SU-DHL-6 (cell line): ENCODE measurements around the gene RANGRF.

Experiments
- H2AFZ ChIP-seq: fragments of 200-600 bp; sonication (generic); 2 replicates; pipeline ENCODE4 v1.6.1; 2014; ENCODE audit warnings: low read depth, mild to moderate bottlenecking, moderate library complexity, mixed read lengths, antibody characterized with exemption, low read length; ENCODE audit not compliant: severe bottlenecking
- H3F3A ChIP-seq: fragments of 200-600 bp; shearing (Covaris generic); 2 replicates; pipeline ENCODE4 v1.6.0; 2016; ENCODE audit warnings: antibody characterized with exemption, mild to moderate bottlenecking; ENCODE audit not compliant: insufficient read depth
- H3K27ac ChIP-seq: fragments of 200-600 bp; sonication (generic); 2 replicates; pipeline ENCODE4 v1.5.1; 2016; ENCODE audit warnings: low read depth, mild to moderate bottlenecking, low read length, moderate library complexity, mixed read lengths
- H3K27me3 ChIP-seq: fragments of 200-600 bp; sonication (generic), shearing (Covaris generic); 2 replicates; pipeline ENCODE4 v1.6.0; 2014; ENCODE audit warnings: mild to moderate bottlenecking, low read length
- H3K36me3 ChIP-seq: fragments of 200-600 bp; sonication (generic); 2 replicates; pipeline ENCODE4 v1.6.1; 2014; ENCODE audit warnings: mild to moderate bottlenecking, low read length, mixed read lengths
- H3K4me2 ChIP-seq: fragments of 300-600, 200-600 bp; shearing (Covaris generic), sonication (generic); 2 replicates; pipeline ENCODE4 v1.6.0; 2014; ENCODE audit warnings: low read length, low read depth, mild to moderate bottlenecking; ENCODE audit not compliant: poor library complexity, severe bottlenecking
- H3K4me3 ChIP-seq: fragments of 200-600 bp; sonication (generic); 2 replicates; pipeline ENCODE4 v1.5.1; 2014; ENCODE audit warnings: antibody characterized with exemption, low read length, mild to moderate bottlenecking, mixed read lengths; ENCODE audit not compliant: insufficient read depth, poor library complexity, severe bottlenecking
- H3K79me2 ChIP-seq: fragments of 200-600 bp; sonication (generic); 2 replicates; pipeline ENCODE4 v1.6.1; 2014; ENCODE audit warnings: mild to moderate bottlenecking, low read length, moderate library complexity; ENCODE audit not compliant: insufficient read depth
- H3K9ac ChIP-seq: fragments of 200-600 bp; sonication (generic); 2 replicates; pipeline ENCODE4 v1.7.0; 2014; ENCODE audit warnings: mild to moderate bottlenecking, low read length
- H3K9me2 ChIP-seq: fragments of 200-600 bp; sonication (generic); replicated peaks from 2 replicates; pipeline ENCODE4 v1.6.1; 2014; ENCODE audit warnings: low read length; ENCODE audit not compliant: insufficient read depth
- H3K9me3 ChIP-seq: fragments of 200-600 bp; sonication (generic); 2 replicates; pipeline ENCODE4 v1.6.1; 2014; ENCODE audit warnings: low read length, mixed read lengths; ENCODE audit not compliant: insufficient read depth
- H4K20me1 ChIP-seq: fragments of 200-600 bp; sonication (generic); 2 replicates; pipeline ENCODE4 v1.6.1; 2014; ENCODE audit warnings: low read depth, mild to moderate bottlenecking, antibody characterized with exemption, low read length, moderate library complexity, mixed read lengths
- EZH2phosphoT487 ChIP-seq: fragments of 200-600 bp; sonication (generic), shearing (Covaris generic); conservative IDR thresholded peaks from 2 replicates; pipeline ENCODE4 v1.6.1; 2018; ENCODE audit warnings: mild to moderate bottlenecking, antibody characterized with exemption, low read length, moderate library complexity, mixed read lengths
- TF ChIP-seq, protein P1 (sequence below): fragments of 200-600 bp; sonication (generic); IDR thresholded peaks from one replicate; pipeline ENCODE4 v1.5.1; 2017; ENCODE audit warnings: antibody characterized with exemption, mild to moderate bottlenecking, low read length, moderate library complexity; ENCODE audit not compliant: insufficient read depth, poor library complexity, severe bottlenecking

RANGRF gene

DNA sequence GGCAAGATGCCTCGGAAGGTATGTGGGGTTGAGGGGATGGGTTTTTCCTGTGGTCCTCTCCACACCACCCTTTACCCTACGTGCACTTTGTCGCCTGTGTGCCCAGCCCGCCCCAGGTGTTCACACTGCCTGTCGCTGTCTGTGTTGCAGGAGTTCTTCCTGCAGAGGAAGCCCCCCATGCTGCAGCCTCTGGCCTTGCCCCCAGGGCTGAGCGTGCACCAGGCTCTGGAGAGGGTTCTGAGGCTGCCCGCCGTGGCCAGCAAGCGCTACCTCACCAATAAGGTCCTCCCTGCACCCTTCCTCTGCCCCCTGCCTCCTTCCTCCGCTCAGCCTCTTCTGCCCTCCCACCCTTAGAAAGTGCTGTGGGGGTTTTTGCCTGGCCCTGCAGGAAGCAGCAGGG, 24.1 kb upstream of the RANGRF start:
- TF ChIP-seq, protein P1, sequence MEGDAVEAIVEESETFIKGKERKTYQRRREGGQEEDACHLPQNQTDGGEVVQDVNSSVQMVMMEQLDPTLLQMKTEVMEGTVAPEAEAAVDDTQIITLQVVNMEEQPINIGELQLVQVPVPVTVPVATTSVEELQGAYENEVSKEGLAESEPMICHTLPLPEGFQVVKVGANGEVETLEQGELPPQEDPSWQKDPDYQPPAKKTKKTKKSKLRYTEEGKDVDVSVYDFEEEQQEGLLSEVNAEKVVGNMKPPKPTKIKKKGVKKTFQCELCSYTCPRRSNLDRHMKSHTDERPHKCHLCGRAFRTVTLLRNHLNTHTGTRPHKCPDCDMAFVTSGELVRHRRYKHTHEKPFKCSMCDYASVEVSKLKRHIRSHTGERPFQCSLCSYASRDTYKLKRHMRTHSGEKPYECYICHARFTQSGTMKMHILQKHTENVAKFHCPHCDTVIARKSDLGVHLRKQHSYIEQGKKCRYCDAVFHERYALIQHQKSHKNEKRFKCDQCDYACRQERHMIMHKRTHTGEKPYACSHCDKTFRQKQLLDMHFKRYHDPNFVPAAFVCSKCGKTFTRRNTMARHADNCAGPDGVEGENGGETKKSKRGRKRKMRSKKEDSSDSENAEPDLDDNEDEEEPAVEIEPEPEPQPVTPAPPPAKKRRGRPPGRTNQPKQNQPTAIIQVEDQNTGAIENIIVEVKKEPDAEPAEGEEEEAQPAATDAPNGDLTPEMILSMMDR: no peak
- no peak for TF ChIP-seq EZH2phosphoT487
- H3K27ac ChIP-seq: no peak overlapping the region
- H3K4me2 ChIP-seq: no peak overlapping the region

DNA sequence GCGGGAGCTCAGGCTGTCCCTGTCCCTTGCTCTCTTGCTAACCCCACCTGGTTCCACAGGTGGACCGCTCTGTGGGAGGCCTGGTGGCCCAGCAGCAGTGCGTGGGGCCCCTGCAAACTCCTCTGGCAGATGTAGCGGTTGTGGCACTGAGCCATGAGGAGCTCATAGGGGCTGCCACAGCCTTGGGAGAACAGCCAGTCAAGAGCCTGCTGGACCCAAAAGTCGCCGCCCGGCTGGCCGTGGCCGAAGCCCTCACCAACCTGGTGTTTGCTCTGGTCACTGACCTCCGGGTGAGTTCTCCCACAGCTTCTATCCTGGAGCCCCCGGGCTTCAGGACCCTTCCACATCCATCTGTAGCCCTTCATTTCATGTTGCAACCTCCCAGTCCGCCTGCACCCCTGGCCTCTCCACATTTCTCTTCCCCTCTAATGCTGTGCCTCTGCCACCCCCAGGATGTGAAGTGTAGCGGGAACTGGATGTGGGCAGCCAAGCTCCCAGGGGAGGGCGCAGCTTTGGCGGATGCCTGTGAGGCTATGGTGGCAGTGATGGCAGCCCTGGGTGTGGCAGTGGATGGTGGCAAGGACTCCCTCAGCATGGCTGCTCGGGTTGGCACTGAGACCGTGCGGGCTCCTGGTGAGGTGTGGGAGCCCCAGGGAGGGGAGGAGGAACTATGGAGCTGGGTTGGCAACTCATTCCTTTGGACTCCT, 23.5 kb upstream of the RANGRF start:
- no peak overlapping the region for H3K27ac ChIP-seq
- H3K27me3 ChIP-seq: no peaks in the 10 kb centered on the region
- H2AFZ ChIP-seq: no peak overlapping the region
- H3K9ac ChIP-seq: no peak overlapping the region
- no peaks in the 10 kb centered on the region for H3K9me3 ChIP-seq
- no peak for TF ChIP-seq EZH2phosphoT487
- TF ChIP-seq, protein P1: no peak
- H3K36me3 ChIP-seq: peaks cover 5% of the 10 kb centered on the region; the same call in 1 of the 2 replicates
- no peaks in the 10 kb centered on the region for H3K9me2 ChIP-seq
- H3F3A ChIP-seq: no peaks in the 10 kb centered on the region
- H3K4me3 ChIP-seq: no peak overlapping the region
- H3K79me2 ChIP-seq: no peaks in the 10 kb centered on the region
- H4K20me1 ChIP-seq: no peaks in the 10 kb centered on the region
- no peak overlapping the region for H3K4me2 ChIP-seq

More for the DNA sequence above, 24.1 kb upstream of the RANGRF start:
- no peak overlapping the region for H2AFZ ChIP-seq
- no peaks in the 10 kb centered on the region for H3F3A ChIP-seq
- H3K79me2 ChIP-seq: no peaks in the 10 kb centered on the region
- no peaks in the 10 kb centered on the region for H3K27me3 ChIP-seq
- H3K36me3 ChIP-seq: peaks cover 5% of the 10 kb centered on the region; the same call in 1 of the 2 replicates
- no peak overlapping the region for H3K9ac ChIP-seq
- H3K4me3 ChIP-seq: no peak overlapping the region
- no peaks in the 10 kb centered on the region for H3K9me3 ChIP-seq
- no peaks in the 10 kb centered on the region for H4K20me1 ChIP-seq
- H3K9me2 ChIP-seq: no peaks in the 10 kb centered on the region

DNA sequence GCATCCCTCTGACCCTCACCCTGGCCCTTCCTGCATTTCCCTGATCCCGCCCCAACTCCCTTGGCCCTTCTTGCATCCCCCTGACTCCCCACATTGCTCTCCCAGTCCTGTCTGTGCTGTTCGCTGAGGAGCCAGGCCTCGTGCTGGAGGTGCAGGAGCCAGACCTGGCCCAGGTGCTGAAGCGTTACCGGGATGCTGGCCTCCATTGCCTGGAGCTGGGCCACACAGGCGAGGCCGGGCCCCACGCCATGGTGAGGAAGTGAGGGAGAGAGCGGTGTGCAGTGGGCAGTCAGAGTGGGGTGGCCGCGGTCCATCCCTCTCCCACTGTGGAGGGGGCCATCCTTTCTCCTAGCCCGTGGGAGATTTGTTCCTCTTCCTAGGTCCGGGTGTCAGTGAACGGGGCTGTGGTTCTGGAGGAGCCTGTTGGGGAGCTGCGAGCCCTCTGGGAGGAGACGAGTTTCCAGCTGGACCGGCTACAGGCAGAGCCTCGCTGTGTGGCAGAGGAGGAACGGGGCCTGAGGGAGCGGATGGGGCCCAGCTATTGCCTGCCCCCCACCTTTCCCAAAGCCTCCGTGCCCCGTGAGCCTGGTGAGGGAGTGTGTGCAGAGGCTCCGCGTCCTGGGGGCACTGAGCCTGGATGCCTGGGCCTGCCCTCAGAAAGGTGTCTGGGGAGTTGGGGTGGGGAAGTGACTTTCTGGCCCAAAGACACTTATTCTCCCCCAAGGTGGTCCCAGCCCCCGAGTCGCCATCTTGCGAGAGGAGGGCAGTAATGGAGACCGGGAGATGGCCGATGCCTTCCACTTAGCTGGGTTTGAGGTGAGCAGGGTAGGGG, 21.6 kb upstream of the RANGRF start:
- Histone ChIP-seq H3K79me2 (no peaks in the 10 kb centered on the region), H3K27me3 (no peaks in the 10 kb centered on the region), H3K9me2 (no peaks in the 10 kb centered on the region), H3K9ac (no peak overlapping the region), H3F3A (no peaks in the 10 kb centered on the region), H3K4me3 (no peak overlapping the region), H4K20me1 (no peaks in the 10 kb centered on the region), H3K4me2 (no peak overlapping the region), H2AFZ (no peak overlapping the region), H3K9me3 (no peaks in the 10 kb centered on the region), H3K36me3 (peaks cover 5% of the 10 kb centered on the region; the same call in 1 of the 2 replicates), H3K27ac (no peak overlapping the region)
- TF ChIP-seq, protein P1: no peak
